Measurements from ENCODE around the gene ACTL7B. TPM values are rescaled to one million over a fixed set of nuclear protein-coding genes. Genes with fewer than 3 reads are reported as not detected.
A peak's percentile ranks its signal among the peaks of the same experiment; 100 is the strongest.

The ACTL7B gene
- total and polyA plus RNA-seq, 2 donors (not counting 1 experiment from before 2014, with no cell fraction given): 0.07 TPM; not detected in 1

DNA sequence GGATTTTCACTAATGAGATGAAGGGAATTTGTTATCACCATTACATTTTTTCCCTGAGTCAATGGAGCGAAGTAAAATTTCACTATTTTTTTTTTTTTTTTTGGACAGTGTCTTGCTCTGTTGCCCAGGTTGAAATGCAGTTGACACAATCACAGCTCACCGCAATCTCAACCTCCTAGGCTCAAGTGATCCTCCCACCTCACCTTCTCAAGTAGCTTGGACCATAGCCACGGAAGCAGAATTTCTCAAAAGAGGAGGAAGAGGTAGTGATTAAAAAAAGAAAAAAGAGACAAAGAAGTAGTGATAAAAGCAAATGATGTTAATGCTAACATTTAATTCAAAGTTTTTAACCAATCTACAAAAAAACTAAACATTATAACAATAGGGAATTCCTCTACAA, 48.4 kb upstream of the ACTL7B start:
- CTCF ChIA-PET: interaction anchor here (0.7 kb wide), 1 partner anchor 1246 kb away, joined by 3 read pairs; no protein-coding TSS in a partner anchor
- Mint-ChIP-seq H3K4me1 (no peaks in the 10 kb centered on the region), H3K4me3 (no peak overlapping the region), H3K27me3 (no peaks in the 10 kb centered on the region), H3K27ac (no peak overlapping the region), H3K9me3 (ENCODE audit: insufficient read depth) (no peaks in the 10 kb centered on the region)
- DNase-seq (no peak), ATAC-seq (ENCODE audit: low read depth) (no peak)
- no peak overlapping the region for H3K9ac ChIP-seq (ENCODE audit: low read length)
- no peaks in the 10 kb centered on the region for H3K79me2 ChIP-seq (ENCODE audit: control insufficient read depth, insufficient read depth, low read length)
- no peak overlapping the region for H2AFZ ChIP-seq (ENCODE audit: insufficient read depth, low read depth, low read length, poor library complexity, severe bottlenecking)
- no peak overlapping the region for H3K27ac ChIP-seq (ENCODE audit: low read length in 2 of 2)
- intact Hi-C loops (cut with micrococcal nuclease): no loop called here
- H3K4me1 ChIP-seq (ENCODE audit: control insufficient read depth in 2 of 2, insufficient read depth in 2 of 2, low read length in 2 of 2): no peaks in the 10 kb centered on the region
- POLR2A ChIA-PET: no interaction called here
- peaks cover 1 to 85% of the 10 kb centered on the region in 2 experiments for H3K36me3 ChIP-seq (replicated peaks in 1 of 2; ENCODE audit: control extremely low read depth in 1 of 2, control insufficient read depth in 1 of 2, extremely low read depth in 1 of 2, insufficient read depth in 2 of 2, low read length in 1 of 2)
- no peak overlapping the region for H3K4me2 ChIP-seq (replicated peaks; ENCODE audit: low read depth, low read length, poor library complexity, severe bottlenecking)
- H3K9me3 ChIP-seq (ENCODE audit: control extremely low read depth in 1 of 3, control insufficient read depth in 2 of 3, insufficient read depth in 1 of 3, low read length in 2 of 3): no peaks in the 10 kb centered on the region
- TF ChIP-seq CTCF (IDR thresholded peaks at IDR 0.05): no peak
- TF ChIP-seq EZH2 (IDR thresholded peaks at IDR 0.05; ENCODE audit: borderline replicate concordance, insufficient read depth, low read depth, low read length, poor library complexity, severe bottlenecking): no peak
- no peaks in the 10 kb centered on the region for H4K20me1 ChIP-seq (ENCODE audit: control insufficient read depth, insufficient read depth, low read length, poor library complexity, severe bottlenecking)
- no peaks in the 10 kb centered on the region for H3K27me3 ChIP-seq (replicated peaks in 1 of 4; ENCODE audit: control extremely low read depth in 1 of 4, control insufficient read depth in 3 of 4, insufficient read depth in 4 of 4, low read length in 3 of 4)
- no peak overlapping the region for H3K4me3 ChIP-seq (ENCODE audit: control extremely low read depth in 1 of 5, extremely low read depth in 1 of 5, insufficient read depth in 1 of 5, low read depth in 2 of 5, low read length in 4 of 5)
- WGBS (ENCODE audit: insufficient coverage): no CpG with 5 or more reads among the region's 3 CpGs

- no peak overlapping the region for H3K4me3 ChIP-seq (ENCODE audit: control extremely low read depth in 1 of 5, extremely low read depth in 1 of 5, insufficient read depth in 1 of 5, low read depth in 2 of 5, low read length in 4 of 5)
- Mint-ChIP-seq H3K4me1 (no peaks in the 10 kb centered on the region), H3K27me3 (no peaks in the 10 kb centered on the region), H3K4me3 (no peak overlapping the region), H3K27ac (peak overlapping the region; percentile 3), H3K9me3 (ENCODE audit: insufficient read depth) (no peaks in the 10 kb centered on the region)
- H3K4me1 ChIP-seq (ENCODE audit: control insufficient read depth in 2 of 2, insufficient read depth in 2 of 2, low read length in 2 of 2): no peaks in the 10 kb centered on the region
- H3K9ac ChIP-seq (ENCODE audit: low read length): no peak overlapping the region
- H3K79me2 ChIP-seq (ENCODE audit: control insufficient read depth, insufficient read depth, low read length): no peaks in the 10 kb centered on the region
- H3K9me3 ChIP-seq (ENCODE audit: control extremely low read depth in 1 of 3, control insufficient read depth in 2 of 3, insufficient read depth in 1 of 3, low read length in 2 of 3): no peaks in the 10 kb centered on the region
- no peaks in the 10 kb centered on the region for H3K27me3 ChIP-seq (replicated peaks in 1 of 4; ENCODE audit: control extremely low read depth in 1 of 4, control insufficient read depth in 3 of 4, insufficient read depth in 4 of 4, low read length in 3 of 4)
- TF ChIP-seq CTCF (IDR thresholded peaks at IDR 0.05): no peak
- no peak for TF ChIP-seq EZH2 (IDR thresholded peaks at IDR 0.05; ENCODE audit: borderline replicate concordance, insufficient read depth, low read depth, low read length, poor library complexity, severe bottlenecking)
- H4K20me1 ChIP-seq (ENCODE audit: control insufficient read depth, insufficient read depth, low read length, poor library complexity, severe bottlenecking): no peaks in the 10 kb centered on the region
- intact Hi-C loops (cut with micrococcal nuclease): no loop called here
- no CpG with 5 or more reads among the region's 2 CpGs for WGBS (ENCODE audit: insufficient coverage)
- no peak overlapping the region for H3K27ac ChIP-seq (ENCODE audit: low read length in 2 of 2)
- no peak overlapping the region for H2AFZ ChIP-seq (ENCODE audit: insufficient read depth, low read depth, low read length, poor library complexity, severe bottlenecking)
- peaks cover 1 to 83% of the 10 kb centered on the region in 2 experiments for H3K36me3 ChIP-seq (replicated peaks in 1 of 2; ENCODE audit: control extremely low read depth in 1 of 2, control insufficient read depth in 1 of 2, extremely low read depth in 1 of 2, insufficient read depth in 2 of 2, low read length in 1 of 2)
- no peak overlapping the region for H3K4me2 ChIP-seq (replicated peaks; ENCODE audit: low read depth, low read length, poor library complexity, severe bottlenecking)
- POLR2A ChIA-PET: no interaction called here
- CTCF ChIA-PET: no interaction called here
- no peak for DNase-seq
- no peak for ATAC-seq (ENCODE audit: low read depth)
These were observed 47.8 kb upstream of the ACTL7B start for GRCh38 chr9:108903420-108904103.

All from B cell (primary cell).